NCI-H748 (cell line): ENCODE data around the gene MIB2.
A peak's percentile ranks its signal among the peaks of the same experiment; 100 is the strongest.
"Not testable (repeated sequence)": the region's sequence is repeated elsewhere in the genome, so short reads cannot be mapped to it uniquely, and the experiment has no call there.

Experiments
- DNase-seq: peaks from one replicate; lab custom pipeline; 2025; ENCODE audit not compliant: unreplicated experiment; lab: John Stamatoyannopoulos, UW

MIB2 gene

DNA sequence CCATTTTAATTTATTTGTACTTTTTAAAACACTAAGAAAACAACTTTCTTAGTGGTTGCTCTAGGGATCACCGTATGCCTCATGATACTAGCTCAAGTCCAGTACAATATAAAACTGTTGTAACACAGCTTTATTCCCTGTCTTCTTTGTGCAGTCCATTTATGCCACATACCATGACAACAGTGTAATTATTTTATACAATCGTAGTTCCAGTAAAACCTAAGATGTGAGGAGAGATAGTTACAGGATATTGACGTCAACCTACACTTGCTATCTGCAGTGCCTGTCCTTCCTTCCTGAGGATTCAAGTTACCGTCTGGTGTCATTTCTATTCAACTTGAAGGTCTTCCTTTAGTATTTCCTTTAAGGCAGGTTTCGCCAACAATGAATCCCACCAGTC lies 31.0 kb downstream of the MIB2 start:
- not testable (repeated sequence) for DNase-seq

DNA sequence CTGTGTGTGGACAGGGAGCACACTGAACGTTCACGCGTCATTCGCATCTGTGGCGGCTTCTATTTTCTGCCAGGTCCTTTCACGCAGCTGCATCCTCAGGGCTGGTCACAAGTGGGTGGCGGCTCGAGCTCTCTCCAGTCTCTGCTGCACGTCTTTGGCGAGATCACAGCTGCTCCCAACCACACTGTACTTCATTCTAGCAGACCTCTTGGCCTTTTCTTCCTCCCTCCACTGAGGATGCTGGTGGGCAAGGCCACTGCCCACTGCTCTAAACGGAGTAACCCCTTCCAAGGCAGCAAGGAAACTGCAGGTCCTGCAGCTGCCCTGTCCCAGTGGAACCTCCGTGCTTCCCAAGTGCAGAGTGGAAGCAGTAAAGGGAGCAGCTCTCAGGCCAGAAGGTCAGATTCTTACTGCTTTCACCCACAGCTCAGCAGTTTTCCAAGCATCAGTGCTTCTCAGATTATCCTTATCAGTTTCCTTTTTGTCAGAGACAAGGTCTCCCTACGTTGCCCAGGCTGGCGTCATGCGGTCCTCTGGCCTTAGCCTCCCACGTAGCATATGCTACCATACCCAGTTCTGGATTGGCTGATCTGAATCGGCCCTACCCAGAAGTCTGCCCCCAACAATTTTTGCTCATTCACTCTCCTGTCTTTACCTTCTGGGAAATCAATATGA lies 32.4 kb downstream of the MIB2 start:
- not testable (repeated sequence) for DNase-seq

DNA sequence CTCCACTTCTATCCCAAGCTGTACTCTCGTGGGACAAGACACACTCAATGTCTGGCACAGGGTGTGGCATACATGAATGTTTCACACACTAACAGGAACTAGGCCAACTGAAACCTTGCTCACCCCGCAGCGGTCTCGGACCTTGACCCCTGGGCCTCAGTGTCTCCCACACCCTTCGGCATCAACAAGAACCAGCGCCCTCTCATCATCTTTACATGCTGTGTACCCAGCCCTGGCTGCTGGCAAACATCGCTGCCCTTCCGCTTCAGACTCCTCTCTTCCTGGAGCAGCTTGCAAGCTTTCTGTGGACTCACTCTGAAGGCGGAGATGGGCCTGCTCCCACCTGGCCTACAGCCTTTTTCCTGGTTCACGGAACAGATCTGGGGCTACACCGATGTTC lies 33.0 kb downstream of the MIB2 start:
- DNase-seq: not testable (repeated sequence)

DNA sequence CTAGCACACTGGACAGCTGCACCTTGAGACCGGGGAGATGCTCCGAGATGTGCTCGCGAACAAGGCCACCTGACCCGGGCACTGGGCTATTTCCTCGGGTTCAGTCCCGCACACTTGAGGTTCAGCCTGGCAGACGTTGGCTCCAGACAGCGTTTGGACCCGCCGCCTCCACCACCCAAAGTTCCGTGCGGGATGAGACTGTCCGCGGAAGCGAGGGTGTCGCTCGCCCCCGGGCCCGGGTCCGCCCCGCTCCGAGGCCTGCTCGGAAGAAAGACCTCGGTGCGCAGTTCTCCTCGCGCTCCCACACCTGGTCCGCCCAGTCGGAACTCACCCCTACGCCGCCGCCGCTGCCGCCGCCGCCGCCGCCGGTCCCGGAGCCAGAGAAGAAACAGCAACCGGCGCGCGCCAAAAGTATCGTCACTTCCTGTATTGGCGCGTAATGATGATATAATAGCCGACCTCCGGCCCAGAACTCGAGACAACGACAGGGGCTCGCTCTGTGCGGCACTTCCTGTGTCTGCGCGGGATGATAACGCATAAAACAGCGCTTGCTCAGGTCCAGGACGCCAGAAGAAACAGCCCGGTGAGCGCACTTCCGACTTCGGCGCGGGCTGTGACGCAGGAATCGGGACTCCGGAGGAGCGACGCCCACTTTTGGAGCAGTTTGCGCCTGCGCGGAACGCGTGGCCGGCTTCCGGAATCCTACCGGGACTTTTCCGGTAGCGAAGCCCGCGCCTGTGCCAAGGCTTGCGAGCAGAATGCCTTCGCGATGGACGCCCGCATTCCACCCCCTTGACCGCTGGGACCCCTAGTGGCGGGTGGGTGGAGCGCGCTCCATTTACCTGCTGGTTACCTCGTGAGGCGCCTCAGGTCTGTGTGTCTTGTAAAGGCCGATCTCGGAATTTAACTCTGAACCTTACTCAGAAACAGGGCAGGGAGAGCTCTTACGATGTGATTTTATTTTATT lies 43.6 kb downstream of the MIB2 start, which contains the start of gene CDK11B:
Gene CDK11B, minus strand, starts transcription at position 422 of the 967 bp plus-strand sequence. CDS start 1,519 bp downstream, outside the sequence.
- DNase-seq: peak; percentile 96

DNA sequence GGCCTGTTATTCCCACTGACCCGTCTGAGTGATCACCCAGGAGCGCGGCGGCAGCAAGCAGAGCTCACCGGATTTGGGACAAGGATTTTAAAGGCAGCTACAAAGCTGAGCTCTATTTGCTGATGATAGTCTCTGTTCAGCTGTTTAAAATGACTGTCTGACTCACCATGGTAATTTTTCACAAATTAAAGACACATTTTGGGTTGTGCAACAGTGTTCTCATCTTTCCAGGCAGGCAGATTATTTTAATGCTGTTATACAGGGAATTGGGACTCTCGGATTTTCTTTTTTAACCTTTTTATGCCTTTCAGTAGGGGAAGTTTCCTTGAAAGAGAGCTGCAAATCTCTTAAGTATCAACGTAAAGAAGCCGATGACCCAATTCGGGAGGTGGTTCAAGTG lies 47.1 kb downstream of the MIB2 start:
- DNase-seq: not testable (repeated sequence)

DNA sequence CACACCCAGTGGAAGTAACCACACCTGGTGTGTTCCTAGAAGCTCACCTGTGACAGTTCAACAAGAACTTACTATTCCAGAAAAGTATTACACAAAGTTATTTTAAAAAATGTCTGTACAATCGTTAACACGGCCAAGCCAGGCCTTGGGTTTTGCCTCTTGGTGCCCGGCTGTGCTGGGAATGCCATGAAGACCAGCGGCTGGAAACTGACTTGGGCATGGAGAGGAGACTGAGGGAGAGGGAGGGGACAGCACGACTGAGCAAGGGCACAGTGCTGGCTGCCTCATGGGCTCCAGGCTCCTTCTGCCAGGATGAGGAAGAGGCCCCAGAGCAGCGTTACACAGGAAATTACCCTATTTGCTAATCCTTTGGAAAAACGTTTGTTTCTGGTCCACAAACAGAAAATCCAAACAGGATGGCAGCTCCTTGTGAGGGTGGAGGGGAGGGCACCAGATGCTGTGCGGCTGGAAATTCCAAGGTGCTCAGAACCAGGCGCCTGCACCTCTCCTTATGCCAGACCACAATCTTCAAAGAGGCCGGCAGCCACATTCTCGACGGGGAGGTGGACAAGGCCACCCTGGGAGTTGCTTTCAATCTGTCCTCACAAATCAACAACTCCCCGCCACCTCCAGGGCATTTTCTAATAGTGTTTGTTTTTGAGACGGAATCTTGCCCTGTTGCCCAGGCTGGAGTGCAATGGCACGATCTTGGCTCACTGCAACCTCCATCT lies 47.7 kb downstream of the MIB2 start:
- not testable (repeated sequence) for DNase-seq

DNA sequence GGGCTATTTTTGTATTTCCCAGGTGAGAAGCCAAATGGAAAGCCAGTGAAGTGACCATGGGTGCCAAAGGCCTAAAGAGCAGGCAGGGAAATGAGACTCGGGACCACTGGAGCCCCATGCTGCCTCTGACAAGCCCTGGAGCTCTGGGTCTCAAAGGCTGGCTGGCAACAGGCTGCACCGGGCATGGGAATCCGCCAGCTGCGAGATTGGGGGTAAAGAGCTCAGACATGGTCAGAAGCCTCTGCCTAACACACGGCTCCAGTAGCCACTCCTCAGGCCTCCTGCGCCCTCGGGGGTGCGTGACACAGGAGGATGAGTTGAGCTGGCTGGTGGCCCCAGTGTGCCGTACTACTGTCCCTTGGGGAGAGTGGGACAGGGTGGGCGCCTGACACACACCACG lies 49.0 kb downstream of the MIB2 start:
- not testable (repeated sequence) for DNase-seq

DNA sequence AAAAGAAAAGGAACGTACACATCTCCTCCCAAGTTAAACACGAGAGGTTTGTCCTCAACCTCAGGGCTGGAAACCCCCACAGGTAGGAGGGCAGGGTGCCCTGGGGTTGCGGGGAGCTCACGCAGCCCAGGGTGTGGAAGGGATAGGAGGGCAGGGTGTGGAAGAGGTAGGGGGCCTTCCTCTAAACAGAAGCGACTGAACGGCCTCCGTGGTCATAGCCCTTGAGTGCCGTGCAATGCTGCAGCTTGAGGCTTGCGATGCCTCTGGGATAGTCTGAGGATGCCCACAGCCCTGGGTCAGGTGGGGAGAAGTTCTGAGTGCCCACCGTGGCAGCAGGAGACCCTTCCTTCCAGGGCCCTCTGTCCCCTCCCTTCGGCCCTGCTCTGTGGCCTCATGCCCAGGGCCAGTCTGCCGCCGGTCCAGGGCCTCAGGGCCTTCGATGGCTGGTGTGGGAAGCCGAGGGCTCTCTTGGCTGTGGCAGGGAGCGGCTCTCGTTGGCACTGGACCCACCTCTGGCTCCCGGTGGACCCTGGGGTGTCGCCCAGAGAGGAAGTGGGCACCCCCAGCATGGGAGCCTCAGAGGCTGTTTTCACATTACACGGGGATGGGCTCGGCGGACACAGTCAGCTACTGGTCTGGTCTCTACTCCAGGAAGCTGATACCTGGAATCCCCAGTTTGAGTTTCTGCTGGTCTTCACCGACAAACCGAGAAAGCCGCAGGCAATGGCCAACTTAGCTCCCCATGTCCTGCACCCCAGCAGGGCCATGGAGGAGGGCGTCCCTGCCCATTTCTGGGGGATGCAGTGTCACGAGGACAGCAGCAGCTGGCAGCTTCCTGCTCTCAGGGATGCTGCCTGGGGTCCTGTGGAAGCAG lies 49.9 kb downstream of the MIB2 start:
- DNase-seq: no peak

DNA sequence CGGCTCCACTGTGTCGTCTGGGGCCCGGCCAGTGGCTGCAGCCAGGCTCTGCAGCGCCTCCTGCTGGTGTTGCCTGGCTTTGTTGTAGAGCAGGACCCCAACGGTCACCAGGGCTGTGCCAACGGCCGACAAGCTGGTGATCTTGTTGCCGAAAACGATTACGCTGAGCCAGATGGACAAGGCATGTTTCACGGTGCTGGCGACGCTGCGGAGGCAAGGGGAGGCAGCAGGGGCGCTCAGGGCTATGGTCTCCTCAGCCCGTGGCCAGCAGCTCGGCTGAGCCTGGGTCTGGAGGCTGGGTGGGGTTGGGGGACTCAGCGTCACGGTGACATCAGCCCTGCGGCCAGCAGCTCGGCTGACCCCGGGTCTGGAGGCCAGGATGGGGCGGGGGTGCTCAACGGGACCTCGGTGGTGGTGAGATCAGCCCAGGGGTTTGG lies 50.5 kb downstream of the MIB2 start:
- no peak for DNase-seq

DNA sequence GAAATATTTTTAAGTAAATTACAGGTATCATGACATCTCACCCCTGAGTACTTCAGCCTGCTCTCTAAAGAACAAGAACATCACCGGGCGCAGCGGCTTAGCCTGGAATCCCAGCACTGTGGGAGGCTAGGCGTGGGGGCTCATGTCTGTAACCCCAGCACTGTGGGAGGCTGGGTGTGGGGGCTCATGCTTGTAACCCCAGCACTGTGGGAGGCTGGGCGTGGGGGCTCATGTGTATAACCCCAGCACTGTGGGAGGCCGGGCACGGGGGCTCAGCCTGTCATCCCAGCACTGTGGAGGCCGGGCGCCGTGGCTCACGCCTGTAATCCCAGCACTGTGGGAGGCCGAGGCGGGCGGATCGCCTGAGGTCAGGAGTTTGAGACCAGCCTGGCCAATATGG lies 51.2 kb downstream of the MIB2 start:
- no peak for DNase-seq

DNA sequence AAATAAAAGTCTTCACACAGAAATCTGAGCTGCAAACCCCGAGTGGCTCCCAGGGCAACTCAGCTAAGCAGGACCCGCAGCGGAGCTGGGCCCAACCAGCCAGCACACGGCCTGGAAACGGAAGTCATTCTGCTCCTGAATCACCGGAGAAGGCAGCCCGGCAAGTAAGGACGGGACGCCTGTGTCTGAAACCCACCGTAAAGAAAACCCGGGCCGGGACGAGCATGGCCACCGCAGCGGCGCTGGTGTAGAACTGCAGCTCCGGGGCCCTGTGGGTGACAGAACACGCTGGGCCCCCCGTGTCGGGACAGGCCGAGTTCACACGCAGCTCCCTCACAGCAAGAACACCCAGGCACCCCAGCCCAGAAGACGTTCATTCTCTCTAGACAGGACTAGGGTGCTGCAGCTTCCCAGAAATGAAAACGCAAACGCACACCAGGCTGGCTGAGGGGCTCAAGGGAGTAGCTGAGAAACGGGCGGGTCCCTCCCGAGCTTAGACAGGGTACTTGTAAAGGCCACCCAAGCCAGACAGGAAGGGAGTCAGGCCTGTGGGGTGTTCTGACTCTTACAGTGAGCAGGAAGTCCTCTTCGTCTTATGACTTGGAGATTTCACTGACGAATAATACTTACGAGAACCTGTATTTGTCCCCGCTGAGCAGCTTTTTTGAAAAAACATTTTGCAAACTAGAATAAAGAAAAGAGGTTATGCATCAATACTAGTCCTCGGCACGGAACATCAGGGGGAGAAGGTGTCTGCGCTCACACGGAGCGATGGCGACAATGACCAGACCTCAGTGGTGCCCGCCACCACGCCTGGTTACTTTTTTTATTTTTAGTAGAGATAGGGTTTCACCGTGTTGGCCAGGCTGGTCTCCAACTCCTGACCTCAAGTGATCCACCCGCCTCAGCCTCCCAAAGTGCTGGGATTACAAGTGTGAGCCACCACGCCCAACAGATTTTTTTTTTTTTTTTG lies 54.5 kb downstream of the MIB2 start:
- DNase-seq: no peak

DNA sequence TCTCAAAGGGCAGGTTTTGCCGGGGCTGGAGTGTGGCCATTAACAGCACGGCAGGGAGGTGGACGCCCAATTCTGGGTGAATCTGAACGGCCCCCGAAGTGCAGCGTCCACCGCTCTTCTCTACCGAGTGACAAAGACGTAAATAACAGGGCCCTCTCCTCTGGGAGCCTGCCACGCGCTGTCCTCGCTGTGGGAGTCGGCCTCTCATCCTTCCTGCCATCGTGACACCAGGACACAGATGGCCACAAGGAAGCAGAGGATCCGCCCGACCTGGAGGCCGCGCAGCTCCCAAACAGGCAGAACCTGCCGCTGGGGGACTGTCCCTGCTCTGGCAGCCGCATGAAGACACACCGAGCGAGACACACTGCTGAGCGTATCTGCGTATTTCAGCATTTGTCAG lies 55.6 kb downstream of the MIB2 start:
- no peak for DNase-seq

DNA sequence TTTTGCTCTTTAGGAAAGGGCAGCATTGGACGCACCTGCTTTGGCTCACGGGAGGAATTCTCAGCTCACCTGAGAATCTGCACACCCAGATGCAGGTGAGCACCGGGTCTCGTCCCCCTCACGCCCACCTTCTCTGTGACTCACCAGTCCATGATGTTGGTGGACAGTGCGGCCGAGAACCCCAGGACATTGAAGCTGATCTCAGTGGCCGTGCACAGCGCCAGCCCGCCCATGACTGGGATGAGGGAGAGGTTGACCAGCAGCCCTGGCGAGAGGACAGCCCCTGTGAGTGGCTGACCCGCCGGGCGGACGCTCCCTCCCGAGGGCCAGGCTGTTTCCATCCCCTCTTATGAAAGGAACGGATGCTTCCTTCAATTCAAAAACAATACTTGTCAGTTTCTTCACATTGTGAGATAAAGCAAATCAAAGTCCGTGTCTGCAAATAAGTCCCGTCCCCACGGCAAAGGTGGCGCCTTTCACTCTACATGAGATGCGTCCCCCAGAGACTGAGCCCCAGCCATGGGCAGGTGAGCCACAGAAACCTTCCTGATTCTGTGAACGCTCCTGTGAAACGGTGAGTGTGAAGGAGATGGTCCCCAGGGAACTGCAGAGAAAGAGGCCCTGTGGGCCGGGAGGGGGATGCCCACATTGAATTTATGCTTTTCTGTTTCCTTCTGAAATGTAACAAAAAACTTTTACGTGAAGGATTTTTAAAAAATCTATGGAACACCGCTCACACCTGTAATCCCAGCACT lies 56.2 kb downstream of the MIB2 start:
- DNase-seq: no peak

DNA sequence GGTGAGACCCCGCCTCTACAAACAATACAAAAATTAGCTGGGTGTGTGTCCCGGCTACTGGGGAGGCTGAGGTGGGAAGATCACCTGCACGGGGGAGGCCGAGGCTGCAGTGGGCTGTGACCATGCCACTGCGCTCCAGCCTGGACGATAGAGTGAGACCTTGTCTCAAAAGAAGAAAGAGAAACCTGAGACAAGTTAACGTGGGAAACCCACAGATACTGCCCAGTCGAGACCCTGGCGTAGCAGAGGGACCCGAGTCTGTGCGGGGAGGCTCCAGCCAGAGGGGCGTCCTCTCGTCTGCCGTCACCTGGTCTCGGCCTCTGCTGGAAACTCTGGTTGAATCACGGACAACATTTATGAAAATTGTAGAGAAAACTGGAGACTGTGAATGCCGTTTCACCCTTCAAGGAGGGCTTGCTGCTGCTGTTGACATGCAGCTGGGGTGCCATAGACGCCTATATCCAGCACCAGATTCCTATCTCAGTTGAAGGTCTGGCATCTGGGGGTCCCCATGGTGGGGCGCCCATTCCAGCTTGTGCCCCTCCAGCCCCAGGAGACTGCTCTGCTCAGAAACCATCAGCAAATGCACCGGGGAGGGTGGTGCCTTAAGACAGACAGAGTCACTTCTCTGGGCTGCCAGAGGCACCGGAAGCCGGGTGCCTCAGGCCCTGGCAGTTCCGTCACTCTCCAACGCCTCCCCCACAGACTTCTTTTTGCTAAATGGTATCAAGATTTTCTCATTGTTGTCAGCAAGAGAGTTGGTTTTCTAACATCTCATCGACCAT lies 57.1 kb downstream of the MIB2 start:
- DNase-seq: no peak

DNA sequence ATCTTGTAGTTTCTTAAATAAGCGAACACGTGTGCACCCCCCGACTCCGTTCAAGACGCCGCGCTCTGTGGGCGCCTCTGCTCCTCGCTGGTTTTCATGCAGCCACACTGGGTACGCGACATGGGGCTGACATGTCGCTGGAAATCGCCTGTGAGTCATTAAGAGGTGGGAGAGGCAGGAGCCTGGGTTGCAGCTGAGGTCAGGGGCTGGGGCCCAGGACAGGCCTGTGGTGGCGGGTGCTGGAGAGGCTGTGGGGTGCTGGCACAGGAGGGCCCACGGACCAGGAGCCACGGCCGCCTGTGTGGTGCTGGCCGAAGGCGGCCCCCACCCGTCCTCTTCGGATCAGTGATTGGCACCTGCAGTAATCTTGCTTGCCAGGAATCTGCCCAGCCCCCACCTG lies 59.5 kb downstream of the MIB2 start:
- DNase-seq: not testable (repeated sequence)

DNA sequence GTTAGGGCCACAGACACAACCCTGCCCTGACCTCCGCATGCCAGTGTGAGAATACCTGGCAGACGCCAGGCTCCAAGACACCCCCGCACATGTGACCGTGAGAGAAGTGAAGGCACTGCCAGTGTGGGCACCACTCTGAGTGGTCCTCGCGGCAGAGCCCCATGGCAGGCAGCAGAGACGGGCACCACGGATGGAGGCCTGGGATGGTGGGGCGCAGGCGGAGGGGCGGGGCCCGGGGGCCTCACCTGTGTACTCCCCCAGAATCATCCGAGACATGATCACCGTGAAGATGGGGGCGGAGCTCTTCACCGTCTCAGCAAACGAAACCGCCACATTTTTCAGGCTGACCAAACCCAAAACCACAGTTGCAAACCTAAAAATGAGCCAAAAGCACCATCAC lies 59.9 kb downstream of the MIB2 start:
- not testable (repeated sequence) for DNase-seq

DNA sequence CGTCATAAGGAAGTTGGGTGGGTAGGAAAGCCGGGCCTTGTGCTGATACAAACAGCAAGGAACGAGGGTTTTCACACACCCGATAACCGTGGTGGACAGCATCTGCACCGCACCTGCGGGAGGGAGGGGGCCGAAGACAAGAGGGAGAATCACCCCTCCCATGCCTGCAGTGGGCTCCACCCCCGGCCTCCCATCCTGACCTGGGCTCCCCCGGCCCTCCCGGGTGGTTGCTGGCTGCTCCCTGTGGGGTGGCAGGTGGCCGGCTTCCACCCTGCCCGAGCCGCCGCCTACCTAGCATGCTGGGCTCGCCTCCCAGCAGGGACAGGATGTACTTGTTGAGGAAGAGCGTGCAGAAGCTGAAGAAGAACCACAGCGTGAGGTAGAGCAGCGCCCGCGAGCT lies 60.8 kb downstream of the MIB2 start:
- DNase-seq: not testable (repeated sequence)
